ENCODE results near the gene PARD3. TPM values are rescaled to one million over a fixed set of nuclear protein-coding genes. Genes with fewer than 3 reads are reported as not detected.

PARD3 gene
- total RNA-seq, 2 experiments from 2014 or later: 0.53 to 0.71 TPM

GRCh38 chr10:34715511-34716187, 99.4 kb downstream of the PARD3 start:
- H3K4me3 Mint-ChIP-seq: no peak overlapping the region
- no peak overlapping the region for H3K4me3 ChIP-seq (ENCODE audit: low read length)
- no peaks in the 10 kb centered on the region for H3K36me3 ChIP-seq (ENCODE audit: insufficient read depth, low read length)
- POLR2A ChIA-PET: no interaction called here
- intact Hi-C loops (cut with DNase I, micrococcal nuclease): no loop called here
- peaks cover 6% of the 10 kb centered on the region for H3K27me3 Mint-ChIP-seq
- no peak for DNase-seq
- H3K27ac Mint-ChIP-seq: no peak overlapping the region
- ATAC-seq (ENCODE audit: poor library complexity): no peak
- no peak for TF ChIP-seq CTCF (IDR thresholded peaks at IDR 0.05)
- no peaks in the 10 kb centered on the region for H3K36me3 Mint-ChIP-seq (ENCODE audit: low read depth)
- no peaks in the 10 kb centered on the region for H3K27me3 ChIP-seq (ENCODE audit: control insufficient read depth in 1 of 2, insufficient read depth in 2 of 2, low read length in 2 of 2)
- H3K27ac ChIP-seq (ENCODE audit: low read depth in 1 of 2, low read length in 2 of 2): no peak overlapping the region
- no peaks in the 10 kb centered on the region for H3K4me1 ChIP-seq (ENCODE audit: insufficient read depth, low read length)
- H3K9me3 Mint-ChIP-seq: no peaks in the 10 kb centered on the region
- no peaks in the 10 kb centered on the region for H3K9me3 ChIP-seq (ENCODE audit: control insufficient read depth in 1 of 2, insufficient read depth in 1 of 2, low read length in 2 of 2)
- CTCF ChIA-PET: no interaction called here
- no peaks in the 10 kb centered on the region for H3K4me1 Mint-ChIP-seq (ENCODE audit: low read depth)

- Histone ChIP-seq H3K9me3 (ENCODE audit: control insufficient read depth in 1 of 2, insufficient read depth in 1 of 2, low read length in 2 of 2) (no peaks in the 10 kb centered on the region), H3K27me3 (ENCODE audit: control insufficient read depth in 1 of 2, insufficient read depth in 2 of 2, low read length in 2 of 2) (no peaks in the 10 kb centered on the region), H3K4me3 (ENCODE audit: low read length) (no peak overlapping the region), H3K4me1 (ENCODE audit: insufficient read depth, low read length) (no peaks in the 10 kb centered on the region), H3K27ac (ENCODE audit: low read depth in 1 of 2, low read length in 2 of 2) (no peak overlapping the region), H3K36me3 (ENCODE audit: insufficient read depth, low read length) (no peaks in the 10 kb centered on the region)
- ChIA-PET CTCF (no interaction called here), POLR2A (no interaction called here)
- Mint-ChIP-seq H3K9me3 (no peaks in the 10 kb centered on the region), H3K36me3 (ENCODE audit: low read depth) (no peaks in the 10 kb centered on the region), H3K27ac (no peak overlapping the region), H3K4me3 (no peak overlapping the region), H3K4me1 (ENCODE audit: low read depth) (no peaks in the 10 kb centered on the region), H3K27me3 (peaks cover 6% of the 10 kb centered on the region)
- no peak for TF ChIP-seq CTCF (IDR thresholded peaks at IDR 0.05)
- DNase-seq: no peak
- intact Hi-C loops (cut with DNase I, micrococcal nuclease): no loop called here
- no peak for ATAC-seq (ENCODE audit: poor library complexity)
These were observed 101.2 kb downstream of the PARD3 start for GRCh38 chr10:34713875-34714274.

- H3K27ac Mint-ChIP-seq: no peak overlapping the region
- H3K4me3 Mint-ChIP-seq: no peak overlapping the region
- H3K9me3 Mint-ChIP-seq: no peaks in the 10 kb centered on the region
- ChIA-PET CTCF (no interaction called here), POLR2A (no interaction called here)
- DNase-seq (no peak), ATAC-seq (ENCODE audit: poor library complexity) (no peak)
- H3K36me3 ChIP-seq (ENCODE audit: insufficient read depth, low read length): no peaks in the 10 kb centered on the region
- H3K27ac ChIP-seq (ENCODE audit: low read depth in 1 of 2, low read length in 2 of 2): no peak overlapping the region
- H3K9me3 ChIP-seq (ENCODE audit: control insufficient read depth in 1 of 2, insufficient read depth in 1 of 2, low read length in 2 of 2): no peaks in the 10 kb centered on the region
- H3K27me3 Mint-ChIP-seq: peaks cover 6% of the 10 kb centered on the region
- intact Hi-C loops (cut with DNase I, micrococcal nuclease): no loop called here
- no peak overlapping the region for H3K4me3 ChIP-seq (ENCODE audit: low read length)
- H3K27me3 ChIP-seq (ENCODE audit: control insufficient read depth in 1 of 2, insufficient read depth in 2 of 2, low read length in 2 of 2): no peaks in the 10 kb centered on the region
- no peaks in the 10 kb centered on the region for H3K36me3 Mint-ChIP-seq (ENCODE audit: low read depth)
- H3K4me1 Mint-ChIP-seq (ENCODE audit: low read depth): no peaks in the 10 kb centered on the region
- H3K4me1 ChIP-seq (ENCODE audit: insufficient read depth, low read length): no peaks in the 10 kb centered on the region
- no peak for TF ChIP-seq CTCF (IDR thresholded peaks at IDR 0.05)
These were observed 103.6 kb downstream of the PARD3 start for GRCh38 chr10:34711500-34711899.
